Endodermal cell (in vitro differentiated cells): ENCODE data around the gene ALS2. TPM values are rescaled to one million over a fixed set of nuclear protein-coding genes. Genes with fewer than 3 reads are reported as not detected.

Source experiments
- DNase-seq: peaks from one replicate; pipeline ENCODE4 v3.0.0-alpha.2; 2017
- H3K27ac ChIP-seq: 2 replicates; pipeline ENCODE4 v1.5.1; 2013; ENCODE audit warnings: mild to moderate bottlenecking, low read depth, low read length, moderate library complexity
- H3K27me3 ChIP-seq: 2 replicates; pipeline ENCODE4 v1.6.1; 2013; ENCODE audit warnings: mild to moderate bottlenecking, low read length, moderate library complexity; ENCODE audit not compliant: insufficient read depth, control insufficient read depth, poor library complexity, severe bottlenecking
- H3K36me3 ChIP-seq: 2 replicates; pipeline ENCODE4 v1.7.0; 2013; ENCODE audit warnings: mild to moderate bottlenecking, low read length, moderate library complexity; ENCODE audit not compliant: control insufficient read depth, insufficient read depth
- H3K4me1 ChIP-seq: one replicate; pipeline ENCODE4 v1.7.0; 2013; ENCODE audit warnings: low read length; ENCODE audit not compliant: control insufficient read depth, insufficient read depth
- H3K4me3 ChIP-seq: 2 replicates; pipeline ENCODE4 v1.5.1; 2013; ENCODE audit warnings: mild to moderate bottlenecking, low read length, moderate library complexity
- H3K9ac ChIP-seq: 2 replicates; pipeline ENCODE4 v1.6.1; 2013; ENCODE audit warnings: mild to moderate bottlenecking, low read length, moderate library complexity; ENCODE audit not compliant: poor library complexity, severe bottlenecking; ENCODE audit errors: extremely low read depth
- H3K9me3 ChIP-seq: 2 replicates; pipeline ENCODE4 v1.6.1; 2013; ENCODE audit warnings: mild to moderate bottlenecking, low read length, moderate library complexity; ENCODE audit not compliant: control insufficient read depth
- H3K27ac Mint-ChIP-seq: 2 replicates; pipeline ENCODE4 v1.8.0; 2020; ENCODE audit warnings: mixed read lengths
- H3K27me3 Mint-ChIP-seq: 2 replicates; pipeline ENCODE4 v1.8.0; 2021; ENCODE audit warnings: mild to moderate bottlenecking, mixed read lengths; ENCODE audit not compliant: insufficient read depth
- H3K36me3 Mint-ChIP-seq: 2 replicates; pipeline ENCODE4 v1.8.0; 2020; ENCODE audit warnings: low read depth, mixed read lengths
- H3K4me1 Mint-ChIP-seq: 2 replicates; pipeline ENCODE4 v1.8.0; 2020; ENCODE audit warnings: mixed read lengths
- H3K4me3 Mint-ChIP-seq: 2 replicates; pipeline ENCODE4 v1.8.0; 2020; ENCODE audit warnings: mild to moderate bottlenecking, moderate library complexity, mixed read lengths
- H3K9me3 Mint-ChIP-seq: 2 replicates; pipeline ENCODE4 v1.8.0; 2020; ENCODE audit warnings: mild to moderate bottlenecking, mixed read lengths
- WGBS, 2 experiments: methylation state at CpG; one replicate each; pipeline versions ENCODE4 v1.1.5 to v1.1.7; 2013; ENCODE audit warnings: missing lambda C conversion rate in 2 of 2, mixed read lengths in 1 of 2; ENCODE audit not compliant: insufficient coverage in 1 of 2, insufficient read length in 1 of 2; 5-methylcytosine and 5-hydroxymethylcytosine counted together
- total RNA-seq, 2 donors: library from RNA; stranded (reverse); fragmentation: NEBNext Ultra II Directional in 1 of 2; extraction: Animal tissue kit (Norgen Biotek cat#: 25700) in 1 of 2; gene quantifications; 2 replicates in 1 of 2; 3 replicates in 1 of 2; pipeline ENCODE4 v1.2.1, GENCODE V29; 2021
- TF ChIP-seq, protein P1 (sequence below): fragments of 200-600 bp; sonication (generic); conservative IDR thresholded peaks from 2 replicates; pipeline ENCODE4 v1.5.0; 2021; ENCODE audit warnings: antibody characterized with exemption, mild to moderate bottlenecking

ALS2 gene
- total RNA-seq, 2 donors from 2014 or later: 56.6 to 58.5 TPM

DNA sequence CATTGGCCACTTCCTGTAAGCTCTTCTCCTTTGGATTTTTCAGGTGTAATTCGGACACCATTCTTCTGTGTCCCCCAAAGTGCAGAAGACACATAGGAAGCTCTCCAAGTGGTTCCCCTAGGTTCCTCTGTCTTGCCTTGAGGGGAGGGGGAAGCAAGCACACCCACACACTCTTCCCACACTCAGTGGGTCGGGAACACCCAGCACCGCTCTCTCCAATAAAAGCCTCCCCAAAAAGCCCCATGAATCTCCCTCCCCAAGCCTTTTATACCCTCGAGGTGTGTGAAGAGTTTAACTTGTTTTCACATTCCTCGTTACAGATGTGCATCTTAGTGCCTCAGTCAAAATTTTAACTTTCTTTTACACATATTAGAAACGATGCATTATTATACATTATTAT is 127.5 kb downstream of the ALS2 start:
- H3K36me3 ChIP-seq: no peaks in the 10 kb centered on the region
- H3K27ac Mint-ChIP-seq: no peak overlapping the region
- no peak for DNase-seq
- H3K4me3 ChIP-seq: no peak overlapping the region
- H3K27ac ChIP-seq: no peak overlapping the region
- H3K9me3 ChIP-seq: no peaks in the 10 kb centered on the region
- no peak overlapping the region for H3K4me3 Mint-ChIP-seq
- no peaks in the 10 kb centered on the region for H3K27me3 ChIP-seq
- H3K9ac ChIP-seq: no peak overlapping the region
- 86 to 88% methylated on average over 3 to 5 of the region's 6 CpGs for WGBS, 2 experiments
- H3K36me3 Mint-ChIP-seq: no peaks in the 10 kb centered on the region
- no peaks in the 10 kb centered on the region for H3K27me3 Mint-ChIP-seq
- no peaks in the 10 kb centered on the region for H3K9me3 Mint-ChIP-seq
- TF ChIP-seq, protein P1, sequence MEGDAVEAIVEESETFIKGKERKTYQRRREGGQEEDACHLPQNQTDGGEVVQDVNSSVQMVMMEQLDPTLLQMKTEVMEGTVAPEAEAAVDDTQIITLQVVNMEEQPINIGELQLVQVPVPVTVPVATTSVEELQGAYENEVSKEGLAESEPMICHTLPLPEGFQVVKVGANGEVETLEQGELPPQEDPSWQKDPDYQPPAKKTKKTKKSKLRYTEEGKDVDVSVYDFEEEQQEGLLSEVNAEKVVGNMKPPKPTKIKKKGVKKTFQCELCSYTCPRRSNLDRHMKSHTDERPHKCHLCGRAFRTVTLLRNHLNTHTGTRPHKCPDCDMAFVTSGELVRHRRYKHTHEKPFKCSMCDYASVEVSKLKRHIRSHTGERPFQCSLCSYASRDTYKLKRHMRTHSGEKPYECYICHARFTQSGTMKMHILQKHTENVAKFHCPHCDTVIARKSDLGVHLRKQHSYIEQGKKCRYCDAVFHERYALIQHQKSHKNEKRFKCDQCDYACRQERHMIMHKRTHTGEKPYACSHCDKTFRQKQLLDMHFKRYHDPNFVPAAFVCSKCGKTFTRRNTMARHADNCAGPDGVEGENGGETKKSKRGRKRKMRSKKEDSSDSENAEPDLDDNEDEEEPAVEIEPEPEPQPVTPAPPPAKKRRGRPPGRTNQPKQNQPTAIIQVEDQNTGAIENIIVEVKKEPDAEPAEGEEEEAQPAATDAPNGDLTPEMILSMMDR: no peak
- no peaks in the 10 kb centered on the region for H3K4me1 ChIP-seq
- peaks cover 5% of the 10 kb centered on the region for H3K4me1 Mint-ChIP-seq

Other genes starting within 250 kb of the ALS2 start
- gene TMEM237, start 137.4 kb downstream of the ALS2 start, total RNA-seq: 10 to 100 TPM; 40.3 to 49.3 TPM
- gene MPP4, start 82.3 kb downstream of the ALS2 start, total RNA-seq: under 1 TPM in 1 of 2 donors, not detected in 1; 0.18 TPM
- under 1 TPM in 1 of 2 donors, not detected in 1; 0.35 TPM for gene CDK15, start 25.6 kb upstream of the ALS2 start, total RNA-seq